Measurements from ENCODE around the gene FAAP100. TPM values are rescaled to one million over a fixed set of nuclear protein-coding genes. Genes with fewer than 3 reads are reported as not detected.

Gene FAAP100
- total RNA-seq, 1 experiment from 2014 or later, result 8.2 TPM

- DNase-seq (ENCODE audit: low read depth), result peak; percentile 96
These were observed 1.5 kb upstream of the FAAP100 start for GRCh38 chr17:81553616-81554181.

- peak; percentile 75 for DNase-seq (ENCODE audit: low read depth)
These were observed 964 bp upstream of the FAAP100 start for GRCh38 chr17:81553018-81553615.

GRCh38 chr17:81551458-81552243 is 502 bp downstream of the FAAP100 start:
- DNase-seq (ENCODE audit: low read depth), result peak; percentile 49

- DNase-seq (ENCODE audit: low read depth), result no peak
These were observed 1.2 kb downstream of the FAAP100 start for GRCh38 chr17:81550830-81551457.

GRCh38 chr17:81550285-81550684 is 1.9 kb downstream of the FAAP100 start:
- no peak for DNase-seq (ENCODE audit: low read depth)

GRCh38 chr17:81549826-81550225 is 2.3 kb downstream of the FAAP100 start:
- no peak for DNase-seq (ENCODE audit: low read depth)

GRCh38 chr17:81549031-81549557 is 3.1 kb downstream of the FAAP100 start:
- DNase-seq (ENCODE audit: low read depth), result no peak

- DNase-seq (ENCODE audit: low read depth), result no peak
These were observed 4.6 kb downstream of the FAAP100 start for GRCh38 chr17:81547614-81547982.

GRCh38 chr17:81546906-81547613 is 5.1 kb downstream of the FAAP100 start:
- no peak for DNase-seq (ENCODE audit: low read depth)

- DNase-seq (ENCODE audit: low read depth), result no peak
These were observed 6.8 kb downstream of the FAAP100 start for GRCh38 chr17:81545160-81545949.

GRCh38 chr17:81544281-81544974 is 7.7 kb downstream of the FAAP100 start:
- DNase-seq (ENCODE audit: low read depth), result no peak

- DNase-seq (ENCODE audit: low read depth), result no peak
These were observed 8.4 kb downstream of the FAAP100 start for GRCh38 chr17:81543756-81544155.

GRCh38 chr17:81543339-81543675 is 8.8 kb downstream of the FAAP100 start:
- DNase-seq (ENCODE audit: low read depth), result no peak

GRCh38 chr17:81542431-81543338 is 9.5 kb downstream of the FAAP100 start:
- no peak for DNase-seq (ENCODE audit: low read depth)

GRCh38 chr17:81541123-81541522 is 11.0 kb downstream of the FAAP100 start:
- DNase-seq (ENCODE audit: low read depth), result no peak

- no peak for DNase-seq (ENCODE audit: low read depth)
These were observed 11.5 kb downstream of the FAAP100 start for GRCh38 chr17:81540676-81541027.

GRCh38 chr17:81539961-81540675 is 12.0 kb downstream of the FAAP100 start:
- DNase-seq (ENCODE audit: low read depth), result no peak

- DNase-seq (ENCODE audit: low read depth), result no peak
These were observed 12.6 kb downstream of the FAAP100 start for GRCh38 chr17:81539571-81539900.
